Activated T-cell treated with anti-CD3 and anti-CD28 coated beads for 48 hours (primary cell): ENCODE results near the gene SPIB.
"Not testable (repeated sequence)": the region's sequence is repeated elsewhere in the genome, so short reads cannot be mapped to it uniquely, and the experiment has no call there.

ENCODE experiments used
- DNase-seq: peaks from one replicate; pipeline ENCODE4 v3.0.0-alpha.2; 2020; ENCODE audit warnings: low read depth

SPIB gene

GRCh38 chr19:50473336-50473735 is 54.6 kb downstream of the SPIB start:
- not testable (repeated sequence) for DNase-seq

- no peak for DNase-seq
Observed at GRCh38 chr19:50475101-50475568, 56.4 kb downstream of the SPIB start.

DNA sequence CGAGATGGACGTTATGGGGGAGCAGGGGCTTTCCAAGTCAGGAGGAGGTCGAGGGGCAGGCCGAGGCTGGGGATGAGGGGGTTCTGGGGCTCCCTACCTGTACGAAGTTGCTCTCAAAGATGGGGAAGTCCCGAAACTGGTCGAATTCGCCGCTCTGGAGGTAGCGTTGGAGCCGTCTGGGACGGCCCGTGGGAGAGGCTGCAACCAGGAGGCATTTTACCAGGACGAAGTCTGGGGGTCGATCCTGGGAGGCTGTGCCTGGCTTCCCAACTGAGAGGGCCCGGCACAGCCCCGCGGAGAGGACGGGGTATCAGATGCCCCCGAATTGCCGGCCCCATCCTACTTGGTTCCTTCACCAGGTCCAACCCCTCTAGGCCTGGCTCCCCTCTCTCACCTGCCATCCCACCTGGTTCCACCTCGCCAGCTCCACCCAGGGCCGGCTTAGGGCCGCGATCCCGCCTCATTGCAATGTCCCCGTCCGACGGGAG is 57.0 kb downstream of the SPIB start:
- no peak for DNase-seq

DNA sequence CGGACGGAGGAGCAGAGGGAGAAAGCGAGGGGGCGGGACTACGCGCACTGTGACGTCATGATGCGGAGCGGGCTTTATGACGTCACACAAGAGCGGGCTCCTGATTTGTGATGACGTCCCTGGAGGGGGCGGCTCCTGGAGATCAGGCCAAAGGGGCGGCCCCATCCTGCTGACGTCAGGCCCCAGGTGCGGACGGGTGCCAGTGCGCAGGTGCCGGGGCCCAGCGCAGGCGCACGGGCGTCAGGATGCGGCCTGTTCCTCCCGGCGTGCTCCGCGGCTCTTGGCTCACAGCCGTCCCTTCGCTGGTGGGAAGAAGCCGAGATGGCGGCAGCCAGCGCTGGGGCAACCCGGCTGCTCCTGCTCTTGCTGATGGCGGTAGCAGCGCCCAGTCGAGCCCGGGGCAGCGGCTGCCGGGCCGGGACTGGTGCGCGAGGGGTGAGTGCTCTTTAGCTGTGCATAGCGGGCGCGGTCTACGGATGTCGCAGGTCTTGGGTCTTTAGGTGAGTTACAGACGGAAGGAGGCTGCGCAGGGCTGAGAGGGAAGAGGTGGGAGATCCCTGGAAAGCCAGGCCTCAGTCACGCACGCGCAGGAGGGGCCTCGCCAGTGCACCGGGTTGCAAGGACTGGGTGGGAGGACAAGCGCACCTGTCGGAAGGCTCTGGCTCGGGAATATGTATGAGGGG is 57.6 kb downstream of the SPIB start, which contains the start of the genes EMC10 and GARIN5A:
Gene EMC10, plus strand, starts transcription at position 284 of the 683 bp plus-strand sequence. Its CDS starts 38 bp downstream, at position 322.
Gene GARIN5A, minus strand, starts transcription at position 625 of the 683 bp plus-strand sequence. Its CDS starts 460 bp downstream, at position 165.
- DNase-seq, result peak; percentile 95

DNA sequence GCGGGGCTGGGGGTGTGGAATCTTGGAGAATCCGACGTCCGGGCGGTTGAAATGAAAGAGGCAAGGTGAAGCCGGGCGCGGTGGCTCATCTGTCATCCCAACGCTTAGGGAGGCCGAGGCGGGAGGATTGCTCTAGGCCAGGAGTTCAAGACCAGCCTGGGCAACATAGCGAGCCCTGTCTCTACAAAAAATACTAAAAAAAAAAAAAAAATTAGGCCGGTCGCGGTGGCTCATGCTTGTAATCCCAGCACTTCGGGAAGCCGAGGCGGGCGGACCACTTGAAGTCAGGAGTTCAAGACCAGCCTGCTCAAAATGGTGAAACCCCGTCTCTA is 58.1 kb downstream of the SPIB start:
- no peak for DNase-seq

DNA sequence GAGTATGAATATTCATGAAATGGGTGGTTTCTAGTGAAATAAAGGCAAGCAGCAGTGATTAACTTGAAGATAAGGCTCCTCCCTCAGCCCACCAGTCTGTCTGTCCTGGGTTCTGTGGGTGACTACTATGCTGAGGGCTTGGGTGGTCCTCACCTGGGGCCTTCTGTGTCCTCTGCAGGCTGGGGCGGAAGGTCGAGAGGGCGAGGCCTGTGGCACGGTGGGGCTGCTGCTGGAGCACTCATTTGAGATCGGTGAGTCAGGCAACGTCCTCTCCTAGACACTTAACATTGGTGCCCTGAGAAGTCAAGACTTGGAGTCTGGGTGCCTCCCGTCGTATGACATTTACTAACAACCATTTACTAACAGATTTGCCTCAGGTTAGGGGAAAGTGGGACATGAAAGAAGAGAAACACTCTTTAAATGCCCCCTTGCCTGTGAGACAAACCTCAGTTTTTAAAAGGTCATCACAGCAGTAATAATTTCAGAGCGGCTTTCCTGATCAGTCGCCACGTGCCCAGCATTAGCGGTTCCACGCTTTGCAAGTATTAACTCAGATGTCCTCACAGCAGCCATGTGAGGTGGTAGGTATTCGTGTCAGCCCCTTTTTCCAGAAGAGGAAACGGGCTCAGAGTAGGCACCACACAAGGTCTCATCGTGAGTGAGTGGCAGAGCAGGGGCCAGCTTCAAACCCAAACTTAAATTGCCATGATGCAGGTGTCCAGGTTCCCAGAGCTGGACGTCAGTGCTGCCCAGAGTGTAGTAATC is 59.2 kb downstream of the SPIB start:
- DNase-seq, result no peak

DNA sequence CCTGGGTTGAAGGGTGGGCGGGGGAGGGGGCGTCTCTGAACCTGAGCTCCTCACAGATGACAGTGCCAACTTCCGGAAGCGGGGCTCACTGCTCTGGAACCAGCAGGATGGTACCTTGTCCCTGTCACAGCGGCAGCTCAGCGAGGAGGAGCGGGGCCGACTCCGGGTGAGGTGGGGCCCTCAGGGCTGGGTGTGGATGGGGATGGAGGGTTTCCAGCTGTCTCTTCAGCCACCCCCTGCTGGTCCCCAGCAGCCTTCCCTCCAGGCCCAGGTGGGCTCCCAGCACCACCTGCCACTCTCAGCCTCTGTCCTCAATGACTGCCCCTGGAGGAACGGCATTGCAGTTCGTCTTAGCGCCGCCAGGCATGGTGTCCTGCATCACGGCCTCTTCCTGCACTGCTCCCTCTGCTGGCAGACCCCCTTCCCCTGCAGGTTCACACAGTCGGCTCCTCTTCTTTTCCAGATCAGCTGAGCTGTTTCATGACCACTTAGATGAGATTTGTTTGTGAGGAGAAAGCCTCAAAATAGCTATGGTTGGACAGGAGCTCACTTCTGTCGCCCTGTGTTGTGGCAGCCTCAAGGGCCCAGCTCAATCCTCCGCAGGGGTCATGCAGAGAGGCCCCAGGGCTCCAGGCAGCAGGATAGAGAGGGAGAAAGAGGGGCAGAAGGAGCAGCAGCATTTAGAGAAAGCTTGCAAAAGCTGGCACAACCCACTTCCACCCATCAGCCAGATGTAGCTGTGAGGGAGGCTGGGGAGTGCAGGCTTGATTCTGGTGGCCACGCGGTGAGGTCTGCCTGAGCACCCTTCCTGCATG is 60.4 kb downstream of the SPIB start:
- no peak for DNase-seq

- no peak for DNase-seq
Observed at GRCh38 chr19:50479761-50480251, 61.1 kb downstream of the SPIB start.

DNA sequence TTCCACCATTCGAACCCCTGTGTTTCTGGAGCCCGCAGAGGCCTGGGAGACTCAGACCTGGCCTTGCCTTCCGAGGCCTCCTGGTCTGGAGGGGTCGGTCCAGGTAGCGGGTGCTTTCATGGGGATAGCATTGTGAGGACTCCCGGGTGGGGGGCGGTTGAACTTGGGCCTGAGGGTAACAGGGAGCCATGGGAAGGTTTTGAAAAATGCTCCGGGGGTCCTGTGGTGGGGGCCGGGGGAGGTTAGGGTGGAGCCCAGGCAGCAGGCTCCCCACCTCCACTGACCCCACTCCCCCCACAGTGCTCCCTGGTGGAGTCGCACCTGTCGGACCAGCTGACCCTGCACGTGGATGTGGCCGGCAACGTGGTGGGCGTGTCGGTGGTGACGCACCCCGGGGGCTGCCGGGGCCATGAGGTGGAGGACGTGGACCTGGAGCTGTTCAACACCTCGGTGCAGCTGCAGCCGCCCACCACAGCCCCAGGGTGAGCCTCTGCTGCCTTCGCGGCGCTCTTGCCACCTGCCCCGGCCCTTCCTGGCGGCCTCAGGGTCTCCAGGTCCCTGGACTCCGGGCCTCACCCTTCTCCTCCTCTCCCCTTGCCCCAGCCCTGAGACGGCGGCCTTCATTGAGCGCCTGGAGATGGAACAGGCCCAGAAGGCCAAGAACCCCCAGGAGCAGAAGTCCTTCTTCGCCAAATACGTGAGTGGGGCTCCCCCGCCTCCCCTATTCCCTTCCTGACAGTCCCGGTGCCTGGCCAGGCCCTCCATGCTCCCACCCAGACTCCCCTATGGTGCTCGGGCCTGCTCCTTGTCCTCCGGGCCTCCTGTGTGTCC is 61.8 kb downstream of the SPIB start:
- DNase-seq, result no peak
